WERI-Rb-1 (cell line): ENCODE results near the gene COL16A1.

ENCODE experiments used
- DNase-seq: peaks from one replicate; pipeline ENCODE4 v3.0.0-alpha.2; 2020
- H3K27ac ChIP-seq: fragments of 250-450 bp; sonication (Bioruptor Pico); 2 replicates; pipeline ENCODE4 v1.5.1; 2020; ENCODE audit warnings: mild to moderate bottlenecking, moderate library complexity
- H3K27me3 ChIP-seq: fragments of 250-450 bp; sonication (Bioruptor Pico); 2 replicates; pipeline ENCODE4 v1.5.1; 2021; ENCODE audit warnings: mild to moderate bottlenecking, low read depth, moderate library complexity; ENCODE audit not compliant: insufficient read depth, severe bottlenecking
- H3K36me3 ChIP-seq: fragments of 250-450 bp; sonication (Bioruptor Pico); 2 replicates; pipeline ENCODE4 v1.5.1; 2020; ENCODE audit warnings: mild to moderate bottlenecking, moderate library complexity
- H3K4me3 ChIP-seq: 2 replicates; pipeline ENCODE4 v1.5.1; 2011; ENCODE audit warnings: low read depth, mild to moderate bottlenecking, control low read depth, low read length
- H3K9me3 ChIP-seq: fragments of 250-450 bp; sonication (Bioruptor Pico); 2 replicates; pipeline ENCODE4 v1.5.1; 2021; ENCODE audit warnings: mild to moderate bottlenecking, moderate library complexity; ENCODE audit not compliant: severe bottlenecking
- TF ChIP-seq, protein P1 (sequence below): IDR thresholded peaks from 2 replicates; pipeline ENCODE4 v1.5.1; 2011; ENCODE audit warnings: low read depth, mild to moderate bottlenecking, control low read depth, inconsistent platforms, low read length

The COL16A1 gene

DNA sequence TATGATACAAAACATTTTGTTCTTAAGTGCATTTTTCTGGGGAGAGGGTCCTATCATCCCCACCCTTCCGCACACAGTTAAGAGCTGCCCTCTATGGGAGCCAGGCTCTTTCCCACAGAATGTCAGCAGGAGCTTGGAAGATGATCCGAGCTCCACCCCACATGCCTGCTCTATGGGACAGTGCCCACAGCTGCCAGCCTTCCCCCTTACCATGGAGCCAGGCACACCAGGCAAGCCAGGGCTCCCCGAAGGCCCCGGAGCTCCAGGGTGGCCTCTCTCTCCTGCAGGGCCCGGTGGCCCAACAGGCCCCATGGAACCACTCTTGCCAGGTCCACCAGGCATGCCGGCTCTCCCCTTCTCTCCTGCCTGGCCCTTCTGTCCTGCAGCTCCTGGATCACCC lies 48.7 kb downstream of the COL16A1 start:
- TF ChIP-seq, protein P1, sequence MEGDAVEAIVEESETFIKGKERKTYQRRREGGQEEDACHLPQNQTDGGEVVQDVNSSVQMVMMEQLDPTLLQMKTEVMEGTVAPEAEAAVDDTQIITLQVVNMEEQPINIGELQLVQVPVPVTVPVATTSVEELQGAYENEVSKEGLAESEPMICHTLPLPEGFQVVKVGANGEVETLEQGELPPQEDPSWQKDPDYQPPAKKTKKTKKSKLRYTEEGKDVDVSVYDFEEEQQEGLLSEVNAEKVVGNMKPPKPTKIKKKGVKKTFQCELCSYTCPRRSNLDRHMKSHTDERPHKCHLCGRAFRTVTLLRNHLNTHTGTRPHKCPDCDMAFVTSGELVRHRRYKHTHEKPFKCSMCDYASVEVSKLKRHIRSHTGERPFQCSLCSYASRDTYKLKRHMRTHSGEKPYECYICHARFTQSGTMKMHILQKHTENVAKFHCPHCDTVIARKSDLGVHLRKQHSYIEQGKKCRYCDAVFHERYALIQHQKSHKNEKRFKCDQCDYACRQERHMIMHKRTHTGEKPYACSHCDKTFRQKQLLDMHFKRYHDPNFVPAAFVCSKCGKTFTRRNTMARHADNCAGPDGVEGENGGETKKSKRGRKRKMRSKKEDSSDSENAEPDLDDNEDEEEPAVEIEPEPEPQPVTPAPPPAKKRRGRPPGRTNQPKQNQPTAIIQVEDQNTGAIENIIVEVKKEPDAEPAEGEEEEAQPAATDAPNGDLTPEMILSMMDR = no peak
- H3K27ac ChIP-seq = no peak overlapping the region
- no peaks in the 10 kb centered on the region for H3K27me3 ChIP-seq
- no peak overlapping the region for H3K4me3 ChIP-seq
- DNase-seq = no peak
- H3K9me3 ChIP-seq = no peaks in the 10 kb centered on the region
- H3K36me3 ChIP-seq = peaks cover 12% of the 10 kb centered on the region

DNA sequence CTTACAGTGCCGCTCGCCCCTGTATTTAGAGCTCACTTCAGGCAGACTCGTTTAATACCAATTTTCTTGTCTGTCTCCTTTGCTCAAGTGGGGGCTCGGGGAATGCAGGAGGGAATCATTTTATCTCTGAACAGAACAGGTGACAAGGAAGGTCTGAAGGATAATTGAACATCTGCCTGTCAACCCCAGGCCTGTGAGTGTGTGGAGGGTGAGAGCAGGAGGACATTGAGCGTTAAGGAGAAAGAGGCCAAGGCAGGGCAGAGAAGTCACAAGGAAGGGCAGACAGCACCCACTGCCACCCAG lies 49.4 kb downstream of the COL16A1 start:
- Histone ChIP-seq H3K27me3 (no peaks in the 10 kb centered on the region), H3K4me3 (no peak overlapping the region), H3K27ac (no peak overlapping the region), H3K9me3 (no peaks in the 10 kb centered on the region), H3K36me3 (peaks cover 12% of the 10 kb centered on the region)
- TF ChIP-seq, protein P1 = no peak
- DNase-seq = no peak

DNA sequence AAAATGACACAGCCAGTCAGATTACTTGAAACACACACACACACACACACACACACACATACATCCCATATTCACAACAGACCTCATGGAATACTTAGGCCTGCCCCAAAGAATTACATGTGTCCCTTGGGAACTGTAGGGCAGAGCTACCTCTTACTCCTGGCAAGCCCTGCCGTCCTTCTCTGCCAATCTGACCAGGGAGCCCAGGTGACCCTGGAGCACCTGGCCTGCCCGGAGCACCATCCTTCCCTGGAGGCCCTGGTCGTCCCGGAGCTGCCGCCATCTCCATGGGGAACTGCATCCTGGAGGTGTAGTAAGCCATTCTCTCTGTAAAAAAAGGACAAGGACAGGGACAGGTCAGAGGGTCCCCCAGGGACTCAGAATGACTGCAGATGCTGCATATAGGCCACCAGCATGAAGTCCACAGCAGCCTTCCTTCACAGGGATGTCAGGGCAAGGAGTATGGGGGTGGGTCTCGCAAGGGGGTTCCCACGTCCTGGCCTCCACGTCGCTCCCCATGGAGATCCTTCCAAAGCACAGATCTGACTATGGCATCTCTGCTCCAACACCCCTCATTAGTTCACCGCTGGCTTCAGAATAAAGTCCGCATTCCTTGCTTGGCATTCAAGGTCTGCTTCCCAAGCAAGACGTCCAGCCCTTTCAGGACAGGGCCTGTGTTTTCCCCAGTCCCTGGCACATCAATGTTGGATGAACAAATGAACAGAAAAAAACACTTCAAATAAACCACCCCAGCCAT lies 49.9 kb downstream of the COL16A1 start:
- Histone ChIP-seq H3K27me3 (no peaks in the 10 kb centered on the region), H3K9me3 (no peaks in the 10 kb centered on the region), H3K4me3 (no peak overlapping the region), H3K36me3 (peaks cover 12% of the 10 kb centered on the region), H3K27ac (no peak overlapping the region)
- DNase-seq = no peak
- TF ChIP-seq, protein P1 = no peak

DNA sequence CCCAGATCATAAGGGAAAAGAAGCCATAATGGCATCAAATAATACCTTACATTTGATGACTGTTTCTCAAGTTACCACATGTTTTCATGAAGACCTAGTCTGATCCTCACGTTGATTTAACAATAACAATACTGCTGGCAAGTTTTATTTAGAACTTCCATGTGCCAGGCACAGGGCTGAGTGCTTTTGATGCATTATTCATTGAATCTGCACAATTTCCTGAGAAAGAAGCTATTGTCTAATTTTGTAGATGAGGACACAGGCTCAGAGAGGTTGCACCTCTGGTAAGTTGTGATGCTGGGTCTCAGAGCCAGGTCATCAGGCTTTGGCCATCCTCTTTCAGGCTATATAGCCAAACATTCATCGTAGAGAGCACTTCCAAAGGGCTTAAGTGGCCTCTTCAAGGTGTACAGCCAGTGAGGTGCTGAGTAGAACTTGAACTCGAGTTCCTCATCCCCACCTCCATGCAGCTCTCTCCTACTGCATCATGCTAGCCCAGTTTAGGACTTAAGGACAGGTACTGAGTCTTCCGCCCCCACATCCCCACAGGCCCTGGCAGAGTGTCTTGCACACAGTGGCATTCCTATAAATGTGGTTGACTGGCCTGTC lies 50.8 kb downstream of the COL16A1 start:
- Histone ChIP-seq H3K9me3 (no peaks in the 10 kb centered on the region), H3K4me3 (no peak overlapping the region), H3K36me3 (peaks cover 12% of the 10 kb centered on the region), H3K27ac (no peak overlapping the region), H3K27me3 (no peaks in the 10 kb centered on the region)
- TF ChIP-seq, protein P1 = no peak
- DNase-seq = no peak

DNA sequence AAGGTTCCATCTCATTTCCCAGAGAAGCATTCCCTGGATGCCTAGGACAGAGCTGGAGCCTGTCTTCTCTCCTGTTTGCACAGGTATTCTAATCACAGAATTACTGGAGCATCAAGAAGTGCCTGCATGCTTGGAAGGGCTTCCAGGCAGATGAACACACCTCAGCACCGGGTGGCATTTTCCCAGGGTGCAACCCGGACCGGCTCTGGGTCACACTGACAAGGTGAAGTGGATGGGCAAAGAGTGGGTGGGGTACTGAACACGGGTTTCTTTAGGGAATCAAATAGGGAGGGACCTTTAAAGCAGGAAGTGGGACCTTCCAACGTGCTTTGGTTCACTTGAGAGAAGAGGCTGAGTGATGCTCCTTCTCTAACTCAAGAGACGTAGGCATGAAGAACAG lies 52.1 kb downstream of the COL16A1 start:
- no peaks in the 10 kb centered on the region for H3K9me3 ChIP-seq
- TF ChIP-seq, protein P1 = no peak
- no peak for DNase-seq
- H3K27ac ChIP-seq = no peak overlapping the region
- H3K36me3 ChIP-seq = peaks cover 6% of the 10 kb centered on the region
- H3K27me3 ChIP-seq = no peaks in the 10 kb centered on the region
- H3K4me3 ChIP-seq = no peak overlapping the region

DNA sequence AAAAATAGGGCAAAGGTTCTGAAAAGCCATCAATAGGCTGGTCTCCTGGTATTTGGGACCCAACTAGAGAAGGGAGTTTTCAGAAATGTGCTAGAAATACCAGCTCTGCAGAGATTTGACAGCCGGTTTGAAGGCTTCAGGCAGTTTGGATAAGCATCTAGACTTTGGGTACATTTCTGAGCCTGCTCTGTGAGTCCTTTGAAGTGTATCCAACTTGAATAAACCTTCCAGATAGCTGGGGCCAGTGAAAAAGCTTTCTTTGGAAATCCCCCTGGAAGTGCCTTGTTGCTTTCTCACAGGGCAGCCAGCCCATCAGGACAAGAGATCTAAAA lies 52.8 kb downstream of the COL16A1 start:
- Histone ChIP-seq H3K27me3 (no peaks in the 10 kb centered on the region), H3K4me3 (no peak overlapping the region), H3K27ac (no peak overlapping the region), H3K9me3 (no peaks in the 10 kb centered on the region), H3K36me3 (peaks cover 6% of the 10 kb centered on the region)
- no peak for DNase-seq
- TF ChIP-seq, protein P1 = no peak
